ENCODE results near the gene FOXJ3.

The FOXJ3 gene

DNA sequence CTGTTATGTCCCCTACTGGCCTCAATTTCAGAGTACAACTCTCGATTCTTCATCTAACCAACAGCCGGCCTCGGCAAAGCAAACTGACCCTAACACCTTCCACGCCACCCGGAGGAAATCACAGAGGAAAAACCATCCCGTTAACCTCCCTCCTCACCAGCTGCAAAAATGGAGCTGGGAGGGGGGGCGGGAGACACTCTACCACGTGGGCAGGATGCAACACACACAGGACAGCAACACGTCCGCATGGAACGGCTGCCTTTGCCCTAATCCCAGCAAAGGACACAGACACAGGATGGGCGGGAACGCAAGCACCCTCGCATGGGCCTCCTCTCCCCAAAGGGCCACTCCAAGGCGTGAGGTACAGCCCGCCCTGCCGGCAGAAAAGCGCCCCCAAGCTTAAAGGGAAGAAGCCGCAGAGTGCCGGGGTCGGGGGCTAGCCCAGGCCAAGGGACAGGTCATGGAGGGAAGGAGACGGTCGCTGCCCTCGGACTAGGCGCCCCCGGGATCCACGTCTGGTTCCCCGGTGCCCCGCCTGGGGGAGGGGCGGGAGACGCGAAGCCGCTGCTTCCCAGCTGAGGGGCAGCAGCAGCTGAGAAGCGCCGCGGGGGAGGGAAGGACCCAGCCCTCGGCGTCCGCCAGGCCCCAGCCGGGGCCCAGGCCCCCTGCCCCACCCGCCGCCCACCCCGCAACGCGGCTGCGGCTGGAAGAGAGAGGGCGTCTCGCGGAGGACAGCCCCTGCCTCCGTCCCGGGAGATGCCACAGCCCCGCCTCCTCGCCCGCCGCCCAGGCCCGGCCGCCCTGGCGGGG, 590 bp downstream of the FOXJ3 start:
- DNase-seq (ENCODE audit: low read depth in 2 of 3, low spot score in 2 of 3), result peak in 1 of 3 experiments; percentile 19

DNA sequence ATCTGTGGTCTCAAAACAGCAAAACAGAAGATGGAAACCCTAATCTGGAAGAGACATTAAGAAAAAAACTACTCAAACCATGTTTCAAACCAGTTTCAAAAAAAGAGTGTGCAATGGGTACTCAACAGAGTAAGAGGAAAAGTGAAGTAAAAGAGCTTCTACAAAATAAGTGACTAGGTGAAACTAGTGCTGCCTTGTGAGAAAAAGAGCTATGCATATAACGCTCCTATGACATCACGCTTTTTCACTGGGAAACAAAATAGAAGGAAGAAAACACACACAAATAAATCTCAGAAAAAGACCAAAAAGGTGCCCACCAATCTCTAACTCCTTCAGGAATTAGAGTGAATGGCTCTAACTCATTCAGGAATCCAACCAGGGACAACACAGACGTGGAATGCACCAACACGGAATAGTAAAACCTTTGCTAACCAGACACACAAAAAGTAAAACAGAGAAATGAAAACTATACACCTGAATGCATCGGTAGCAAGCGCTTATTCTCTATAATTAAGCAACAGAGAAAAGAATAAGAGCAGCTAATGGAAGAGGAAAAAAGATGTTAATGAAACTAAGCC, 1.3 kb downstream of the FOXJ3 start:
- no peak for DNase-seq (ENCODE audit: low read depth in 2 of 3, low spot score in 2 of 3)

DNA sequence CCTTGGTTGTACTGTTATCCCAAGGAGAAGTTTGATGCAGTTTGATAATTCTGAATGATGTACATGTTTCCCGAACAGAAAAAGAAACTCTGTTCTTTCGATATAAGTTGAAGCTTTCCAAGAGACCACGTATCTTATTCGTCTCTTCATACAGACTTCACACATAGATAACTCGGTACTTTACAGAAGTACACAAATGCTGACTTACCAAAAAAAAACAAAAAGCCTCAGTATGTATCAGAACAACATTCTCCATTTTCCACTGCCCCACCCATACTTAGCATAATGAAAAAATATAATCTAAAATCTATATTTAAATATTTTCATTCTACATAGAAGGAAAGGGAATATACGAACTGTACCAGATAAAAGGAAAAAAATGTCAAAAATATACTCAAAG, 2.2 kb downstream of the FOXJ3 start:
- DNase-seq (ENCODE audit: low read depth in 2 of 3, low spot score in 2 of 3), result no peak

DNA sequence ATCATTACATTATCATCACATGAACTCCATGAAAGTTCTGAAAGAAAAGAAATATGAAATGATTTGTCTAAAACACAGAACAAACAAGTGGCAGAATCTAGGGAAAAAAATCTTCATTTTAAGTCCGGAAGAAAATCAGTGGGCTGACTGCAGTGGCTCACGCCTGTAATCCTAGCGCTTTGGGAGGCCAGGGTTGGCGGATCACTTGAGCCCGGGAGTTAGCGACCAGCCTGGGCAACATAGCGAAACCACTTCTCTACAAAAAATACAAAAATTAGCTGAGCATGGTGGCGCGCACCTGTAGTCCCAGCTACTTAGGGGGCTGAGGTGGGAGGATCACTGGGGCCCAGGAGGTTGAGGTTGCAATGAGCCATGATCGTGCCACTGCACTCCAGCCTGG, 4.8 kb downstream of the FOXJ3 start:
- no peak for DNase-seq (ENCODE audit: low read depth in 2 of 3, low spot score in 2 of 3)

DNA sequence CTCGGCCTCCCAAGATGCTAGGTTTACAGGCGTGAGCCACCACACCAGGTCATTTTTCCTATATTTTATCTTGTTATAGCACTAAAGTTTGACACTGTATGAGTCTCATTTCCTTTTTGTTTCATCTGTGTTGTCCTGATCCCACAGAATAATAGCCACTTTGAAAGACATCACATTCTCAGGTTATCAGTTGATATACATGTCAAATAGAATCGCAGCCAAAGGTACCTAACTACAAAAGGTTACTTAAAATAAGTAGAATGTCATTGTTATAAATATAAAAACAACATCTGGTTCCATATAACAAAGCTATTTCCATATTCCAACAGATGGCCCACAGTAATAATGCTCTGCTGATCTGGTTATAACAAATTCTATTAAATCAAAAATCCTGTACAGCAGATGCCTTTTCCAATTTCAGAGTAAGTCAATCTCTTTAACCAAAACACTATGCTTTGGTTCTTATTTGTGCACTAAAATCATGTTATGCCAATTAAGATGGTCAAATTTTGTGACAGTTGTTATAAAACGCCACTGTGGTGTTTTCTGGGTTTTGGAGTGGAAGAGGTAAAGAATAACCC, 6.0 kb downstream of the FOXJ3 start:
- DNase-seq (ENCODE audit: low read depth in 2 of 3, low spot score in 2 of 3), result no peak

DNA sequence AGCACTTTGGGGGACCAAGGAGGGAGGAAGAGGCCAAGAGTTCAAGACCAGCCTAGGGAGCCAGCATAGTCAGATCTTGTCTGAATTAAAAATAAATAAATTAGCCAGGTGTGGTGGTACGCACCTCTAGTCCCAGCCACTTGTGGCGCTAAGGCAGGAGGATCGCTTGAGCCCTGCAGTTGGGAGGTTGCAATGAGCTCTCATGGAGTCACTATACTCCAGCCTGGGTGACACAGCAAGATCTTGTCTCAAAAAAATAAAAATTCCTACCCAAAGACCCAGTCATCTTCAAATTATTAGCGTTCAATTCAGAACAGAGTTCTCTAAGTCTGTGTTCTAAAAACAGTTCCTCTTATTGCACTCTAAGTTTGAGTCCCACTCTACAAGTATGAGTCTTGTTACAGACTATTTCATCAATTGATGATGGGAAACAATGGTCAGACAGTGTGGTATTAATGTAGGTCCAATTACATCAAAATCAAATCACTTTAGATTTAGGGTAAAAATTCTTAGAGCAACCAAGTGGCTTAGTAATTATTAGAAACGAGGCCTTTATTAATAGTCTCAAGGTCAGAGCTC, 6.9 kb downstream of the FOXJ3 start:
- DNase-seq (ENCODE audit: low read depth in 2 of 3, low spot score in 2 of 3), result no peak

DNA sequence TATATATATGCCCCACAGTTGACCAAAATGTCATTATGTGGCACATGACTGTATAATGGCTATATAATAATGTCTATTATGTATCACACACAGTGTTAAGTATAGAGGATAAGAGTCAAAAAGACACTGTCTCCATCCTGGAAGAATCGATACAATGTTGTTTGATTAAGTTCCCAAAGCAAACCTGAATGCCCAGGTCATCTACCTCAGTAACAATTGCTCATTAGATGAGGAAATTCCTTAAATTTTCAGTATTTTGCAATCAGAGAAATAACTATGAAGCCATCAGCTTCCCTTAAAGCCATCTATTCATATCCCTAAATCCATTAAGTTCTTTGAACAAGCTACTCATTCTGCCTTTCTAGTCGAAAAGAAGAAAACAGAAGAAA, 10.0 kb downstream of the FOXJ3 start:
- no peak for DNase-seq (ENCODE audit: low read depth in 2 of 3, low spot score in 2 of 3)

DNA sequence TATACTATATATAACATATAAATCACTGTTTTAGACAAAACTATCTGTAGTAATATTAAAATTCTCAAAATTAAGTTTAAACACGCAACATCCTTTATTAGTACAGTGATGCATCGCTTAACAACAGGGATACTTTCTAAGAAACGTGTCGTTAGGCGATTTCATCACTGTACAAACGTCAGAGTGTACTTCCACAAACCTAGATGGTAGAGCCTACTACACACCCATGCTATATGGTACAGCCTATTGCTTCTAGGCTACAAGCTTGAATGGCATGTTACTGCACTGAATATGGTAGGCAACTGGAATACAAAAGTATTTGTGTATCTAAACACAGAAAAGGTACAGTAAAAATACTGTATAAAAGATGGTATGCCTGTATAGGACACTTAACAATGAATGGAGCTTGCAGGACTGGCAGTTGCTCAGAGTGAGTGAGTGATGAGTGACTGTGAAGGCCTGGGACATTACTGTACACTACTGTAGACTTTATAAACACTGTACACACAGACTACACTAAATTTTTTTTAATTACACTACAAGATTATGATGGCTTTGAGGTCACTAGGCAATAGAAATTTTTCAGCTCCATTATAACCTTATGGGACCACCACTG, 10.5 kb downstream of the FOXJ3 start:
- no peak for DNase-seq (ENCODE audit: low read depth in 2 of 3, low spot score in 2 of 3)

DNA sequence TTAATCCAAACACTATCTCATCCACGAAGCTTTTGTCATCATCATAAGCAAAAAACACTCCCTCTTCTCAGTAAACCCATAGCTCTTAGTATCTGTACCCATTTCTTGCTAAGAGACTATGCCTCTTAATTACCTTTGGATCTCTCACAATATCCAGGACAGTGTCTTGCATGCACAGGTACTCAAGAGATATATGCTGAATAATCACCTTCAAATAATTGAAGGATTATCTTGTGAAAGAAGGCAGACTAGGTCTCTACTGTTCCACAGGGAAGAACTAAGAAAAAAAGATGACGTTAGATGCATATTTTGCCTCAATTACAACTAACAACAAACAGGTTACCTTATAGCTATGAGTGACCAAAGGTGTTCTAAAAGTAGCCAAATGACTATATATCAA, 11.5 kb downstream of the FOXJ3 start:
- no peak for DNase-seq (ENCODE audit: low read depth in 2 of 3, low spot score in 2 of 3)

DNA sequence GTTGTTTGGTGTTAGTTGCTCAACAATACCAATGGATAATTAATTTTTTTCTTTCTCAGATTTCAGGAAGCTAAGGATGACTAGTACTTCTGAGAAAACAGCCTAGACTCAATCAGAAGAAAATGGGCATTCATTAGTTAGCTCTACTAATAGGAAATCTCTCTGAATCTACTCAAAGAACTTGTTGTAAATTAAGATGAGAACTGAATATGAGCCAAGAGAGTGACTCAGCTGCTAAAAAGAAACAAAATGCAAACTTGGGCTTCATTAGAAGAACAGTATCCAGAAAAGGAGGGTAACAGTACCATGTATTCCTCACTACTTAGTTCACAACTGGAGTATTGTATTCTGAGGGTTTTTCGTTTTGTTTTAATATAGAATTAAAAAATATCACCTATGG, 12.5 kb downstream of the FOXJ3 start:
- no peak for DNase-seq (ENCODE audit: low read depth in 2 of 3, low spot score in 2 of 3)

DNA sequence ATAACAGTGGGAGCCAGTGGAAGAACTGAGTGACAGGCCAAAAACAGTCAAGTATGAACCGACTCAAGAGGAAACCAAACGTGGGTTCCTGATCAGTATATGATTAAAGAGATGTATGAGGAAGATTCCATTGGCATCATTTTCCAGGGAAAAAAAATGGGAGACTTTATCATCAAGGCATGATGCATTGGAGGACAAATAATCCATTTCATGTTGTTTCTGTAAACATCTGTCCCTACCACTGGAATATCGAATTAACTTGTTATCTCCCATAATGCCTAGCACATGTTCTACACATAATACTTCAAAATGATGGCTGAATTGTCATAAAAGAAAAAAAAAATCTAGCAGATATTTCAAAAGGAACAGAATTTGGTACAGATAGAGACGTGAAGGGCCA, 13.3 kb downstream of the FOXJ3 start:
- no peak for DNase-seq (ENCODE audit: low read depth in 2 of 3, low spot score in 2 of 3)

DNA sequence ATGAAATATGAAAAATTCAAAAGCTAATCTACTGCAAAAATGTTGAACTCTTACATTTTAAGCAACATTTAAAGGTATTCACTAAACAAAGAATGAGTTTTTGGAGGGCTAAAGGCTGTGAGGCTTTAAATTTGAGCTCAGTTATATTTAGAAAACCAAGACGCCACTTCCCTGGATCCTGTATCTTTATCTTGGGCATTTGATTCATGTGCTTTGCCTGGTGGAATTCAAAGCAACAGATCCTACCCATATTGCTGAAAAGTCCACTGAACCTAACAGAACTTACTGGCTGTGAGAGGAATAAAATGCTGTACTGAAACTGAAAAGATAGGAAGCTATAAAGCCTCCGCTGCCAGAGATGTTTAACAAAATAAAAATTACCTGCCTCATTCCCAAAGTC, 14.3 kb downstream of the FOXJ3 start:
- no peak for DNase-seq (ENCODE audit: low read depth in 2 of 3, low spot score in 2 of 3)

DNA sequence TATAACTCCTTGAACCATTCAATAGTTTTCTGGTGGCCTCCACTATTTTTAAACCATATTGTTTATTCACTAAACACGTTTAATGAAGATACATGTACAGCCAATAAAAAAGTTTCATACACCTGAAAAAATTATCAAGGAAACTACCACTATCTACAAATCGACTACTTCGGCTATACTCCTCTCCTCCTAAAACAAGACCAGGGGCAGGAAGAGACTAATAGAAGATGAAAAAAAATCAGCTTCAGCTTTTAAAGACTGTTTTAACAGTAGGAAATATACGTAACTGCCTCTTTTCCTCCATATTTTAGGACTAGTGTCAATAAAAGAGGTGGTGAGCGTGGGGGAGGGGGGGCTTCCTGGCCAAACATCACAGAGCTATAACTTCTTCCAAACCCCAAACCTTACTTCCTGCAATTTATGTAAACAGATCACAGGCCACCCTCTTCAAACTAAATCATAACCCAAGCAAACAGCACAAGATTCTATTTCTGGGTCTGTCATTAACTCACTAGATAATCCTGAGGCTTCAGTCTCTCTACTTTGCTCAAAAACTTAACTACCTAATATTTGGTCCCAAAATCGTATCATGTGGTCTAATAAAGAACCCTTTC, 15.1 kb downstream of the FOXJ3 start:
- no peak for DNase-seq (ENCODE audit: low read depth in 2 of 3, low spot score in 2 of 3)

DNA sequence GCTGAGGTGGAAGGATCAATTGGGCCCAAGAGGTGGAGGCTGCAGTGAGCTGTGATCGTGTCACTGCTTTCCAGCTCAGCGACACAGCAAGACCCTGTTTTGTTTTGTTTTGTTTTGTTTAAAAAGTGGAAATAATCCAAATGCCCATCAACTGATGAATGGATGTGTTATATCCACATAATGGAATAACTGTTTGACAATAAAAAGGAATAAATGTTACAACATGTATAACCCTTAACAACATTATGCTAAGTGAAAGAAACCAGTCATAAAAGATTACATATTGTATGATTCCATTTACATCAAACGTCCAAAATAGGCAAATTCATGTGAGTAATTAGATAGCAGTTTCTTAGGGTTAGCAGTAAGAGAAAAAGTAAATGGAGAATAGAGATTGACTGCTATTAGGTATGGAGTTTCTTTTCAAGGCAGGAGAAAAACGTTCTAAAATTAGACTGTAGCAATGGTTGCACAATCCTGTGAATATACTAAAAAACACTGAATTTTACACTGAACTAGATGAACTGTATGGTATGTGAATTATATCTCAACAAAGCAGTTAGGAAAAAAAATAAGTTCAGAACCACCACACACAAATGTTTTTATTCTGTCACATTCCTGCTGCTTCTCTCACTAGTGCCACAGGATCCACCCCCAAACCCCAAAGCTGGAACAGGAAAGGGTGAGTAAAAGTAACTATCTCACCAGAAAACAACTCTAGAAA, 15.7 kb downstream of the FOXJ3 start:
- DNase-seq (ENCODE audit: low read depth in 2 of 3, low spot score in 2 of 3), result no peak

DNA sequence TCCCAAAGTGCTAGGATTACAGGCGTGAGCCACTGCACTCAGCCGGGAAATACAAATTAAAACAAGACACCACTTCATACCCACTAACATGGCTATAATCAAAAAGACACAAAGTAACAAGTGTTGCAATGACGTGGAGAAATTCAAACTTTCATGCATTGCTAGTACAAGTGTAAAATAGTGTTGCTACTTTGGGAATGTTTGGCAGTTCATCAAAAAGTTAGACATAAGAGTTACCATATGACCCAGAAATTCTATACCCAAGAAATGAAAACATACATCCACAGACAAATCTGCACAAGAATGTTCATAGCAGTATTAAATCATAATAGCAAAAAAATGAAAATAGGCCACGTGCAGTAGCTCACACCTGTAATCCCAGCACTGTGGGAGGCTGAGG, 16.4 kb downstream of the FOXJ3 start:
- no peak for DNase-seq (ENCODE audit: low read depth in 2 of 3, low spot score in 2 of 3)

DNA sequence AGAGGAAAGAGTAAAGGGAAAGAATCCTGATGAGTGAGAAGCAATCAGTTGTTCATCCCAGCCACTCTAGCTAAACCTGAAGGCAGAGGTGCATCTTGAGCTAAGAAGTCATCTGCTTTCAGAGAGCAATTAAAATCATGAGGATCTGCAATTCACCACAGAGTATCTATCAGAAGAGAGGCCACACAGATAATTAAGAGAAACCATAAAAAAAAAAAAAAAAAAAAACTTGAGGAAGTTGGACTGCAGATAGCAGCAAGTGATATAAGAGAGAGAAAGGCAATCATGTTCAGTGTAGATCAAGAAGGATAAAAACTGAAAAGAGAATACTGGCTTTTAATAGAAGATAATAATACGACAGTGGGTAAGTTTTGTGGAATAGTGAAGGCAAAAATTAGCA, 17.7 kb downstream of the FOXJ3 start:
- DNase-seq (ENCODE audit: low read depth in 2 of 3, low spot score in 2 of 3), result no peak

DNA sequence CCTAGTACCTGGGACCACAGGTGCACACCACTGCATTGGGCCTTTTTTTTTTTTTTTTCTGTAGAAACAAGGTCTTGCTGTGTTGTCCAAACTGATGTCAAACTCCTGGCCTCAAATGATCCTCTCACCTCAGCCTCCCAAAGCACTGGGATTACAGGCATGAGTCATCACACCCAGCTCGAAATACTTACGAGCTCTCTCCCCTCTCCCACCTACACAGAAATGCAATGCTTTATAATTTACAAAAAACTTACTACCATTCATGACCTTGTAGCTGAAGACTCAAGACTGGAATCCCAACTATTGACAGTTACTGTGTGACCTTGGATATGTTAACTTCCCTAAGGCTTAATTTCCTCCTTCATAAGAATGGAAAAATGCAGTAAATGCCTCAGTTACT, 18.7 kb downstream of the FOXJ3 start:
- DNase-seq (ENCODE audit: low read depth in 2 of 3, low spot score in 2 of 3), result no peak

DNA sequence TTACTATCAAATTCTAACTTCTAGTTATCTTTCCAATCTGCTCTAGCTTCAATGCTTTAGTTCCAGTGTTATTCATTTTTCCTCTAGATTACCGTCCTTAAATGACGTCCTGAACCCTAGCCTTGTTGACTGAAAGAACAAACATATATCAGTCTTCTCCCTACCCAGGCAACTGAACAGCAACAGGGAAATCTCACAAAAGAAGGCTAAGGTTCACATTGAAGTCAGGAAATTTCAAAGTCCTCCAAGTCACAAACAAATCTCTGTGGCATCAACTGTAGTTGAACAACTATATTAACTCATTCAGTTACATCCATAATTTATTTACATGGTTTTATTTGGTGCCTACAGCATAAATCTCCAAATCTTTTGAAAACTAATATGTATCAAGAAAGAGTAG, 19.5 kb downstream of the FOXJ3 start:
- DNase-seq (ENCODE audit: low read depth in 2 of 3, low spot score in 2 of 3), result no peak

DNA sequence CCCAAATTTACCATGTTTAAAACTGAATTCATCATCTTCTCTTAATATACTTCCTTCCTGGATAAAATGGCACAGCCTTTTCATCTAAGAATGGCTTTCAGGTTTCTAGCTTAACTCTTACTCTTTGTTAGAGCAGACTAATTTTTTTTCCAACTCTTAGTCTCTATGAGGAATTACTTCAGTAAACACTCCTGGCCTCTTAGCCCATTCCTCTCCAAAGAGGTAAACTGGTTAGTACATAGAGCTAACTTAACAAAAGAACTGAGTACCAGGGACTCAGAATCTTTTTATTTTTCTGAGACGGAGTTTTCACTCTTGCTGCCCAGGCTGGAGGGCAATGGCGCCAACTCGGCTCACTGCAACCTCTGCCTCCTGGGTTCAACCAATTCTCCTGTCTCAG, 21.1 kb downstream of the FOXJ3 start:
- no peak for DNase-seq (ENCODE audit: low read depth in 2 of 3, low spot score in 2 of 3)

DNA sequence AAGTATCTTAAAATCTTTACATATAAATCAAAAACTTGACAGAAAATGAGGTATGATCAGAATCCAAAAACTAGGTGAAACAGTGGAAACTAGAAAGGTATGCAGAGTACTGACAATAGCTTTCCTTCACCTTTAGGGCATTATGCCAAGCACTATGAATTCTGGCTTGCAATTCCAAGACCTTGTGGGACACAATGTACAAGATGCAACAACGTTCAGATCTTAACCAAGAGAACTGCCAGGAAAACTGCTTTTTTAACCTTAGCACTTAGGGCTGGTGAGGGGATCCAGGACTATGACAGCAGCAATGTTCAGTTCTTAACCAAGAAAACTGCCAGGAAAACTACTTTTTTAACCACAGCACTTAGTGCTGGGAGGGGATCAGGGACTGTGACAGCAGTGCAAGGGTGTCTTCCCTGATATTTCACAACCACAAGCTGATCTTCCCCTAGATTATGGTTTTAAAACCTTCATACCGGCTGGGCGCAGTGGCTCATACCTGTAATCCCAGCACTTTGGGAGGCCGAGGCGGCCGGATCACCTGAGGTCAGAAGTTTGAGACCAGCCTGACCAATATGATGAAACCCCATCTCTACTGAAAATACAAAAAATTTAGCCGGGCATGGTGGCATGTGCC, 22.3 kb downstream of the FOXJ3 start:
- no peak for DNase-seq (ENCODE audit: low read depth in 2 of 3, low spot score in 2 of 3)

Measured in activated CD8-positive, alpha-beta memory T cell treated with anti-CD3 and anti-CD28 coated beads for 48 hours (primary cell).